HEK293 (cell line): ENCODE data around the gene FGFR2.

Experiments
- CTCF ChIA-PET: fragments of 350-600 bp; formaldehyde crosslinking; extraction: SDS; loops from one replicate; lab custom pipeline; 2021; ENCODE audit warnings: antibody characterized with exemption; lab: Yijun Ruan, JAX
- POLR2A ChIA-PET: fragments of 300-600 bp; formaldehyde crosslinking; extraction: SDS; loops from one replicate; lab custom pipeline; 2020; ENCODE audit warnings: antibody characterized with exemption, inconsistent platforms; lab: Yijun Ruan, JAX
- H3K27ac ChIP-seq: fragments of 200-500 bp; sonication (Bioruptor generic); 2 replicates; pipeline ENCODE4 v1.5.1; 2014; ENCODE audit warnings: low read depth, low read length, control low read depth, inconsistent platforms; ENCODE audit errors: extremely low read depth
- H3K36me3 ChIP-seq, 2 experiments: fragments of 200-500 bp in 1 of 2; sonication (Bioruptor generic) in 1 of 2; 1 replicate in 1 of 2; 2 replicates in 1 of 2; pipeline ENCODE4 v1.5.1; 2014 to 2017; ENCODE audit warnings: inconsistent platforms in 2 of 2, low read length in 2 of 2; ENCODE audit not compliant: control insufficient read depth in 2 of 2, insufficient read depth in 1 of 2
- H3K4me1 ChIP-seq: fragments of 200-500 bp; sonication (Bioruptor generic); 2 replicates; pipeline ENCODE4 v1.5.1; 2014; ENCODE audit warnings: mild to moderate bottlenecking, low read length, inconsistent platforms; ENCODE audit not compliant: control insufficient read depth, insufficient read depth
- H3K4me3 ChIP-seq: 2 replicates; pipeline ENCODE4 v1.5.1; 2011; ENCODE audit warnings: low read depth, mild to moderate bottlenecking, control low read depth, low read length, moderate library complexity
- H3K9me3 ChIP-seq: fragments of 200-500 bp; sonication (Bioruptor generic); 2 replicates; pipeline ENCODE4 v1.5.1; 2014; ENCODE audit warnings: low read depth, low read length, inconsistent platforms; ENCODE audit not compliant: control insufficient read depth, insufficient read depth
- EGR2 ChIP-seq: fragments of 450-650 bp; formaldehyde crosslinking; IDR thresholded peaks from 2 replicates; pipeline ENCODE4 v1.5.1; 2016; ENCODE audit warnings: low read depth, missing biosample characterization, missing genetic modification characterization
- HOXA7 ChIP-seq: sonication (generic); formaldehyde crosslinking; IDR thresholded peaks from 2 replicates; pipeline ENCODE4 v1.8.1; 2022; ENCODE audit warnings: missing genetic modification reagents, borderline replicate concordance
- KLF9 ChIP-seq: fragments of 450-650 bp; formaldehyde crosslinking; IDR thresholded peaks from 2 replicates; pipeline ENCODE4 v1.5.1; 2016; ENCODE audit warnings: missing biosample characterization, missing genetic modification characterization, low read depth
- MEIS1 ChIP-seq: sonication (generic); formaldehyde crosslinking; IDR thresholded peaks from 2 replicates; pipeline ENCODE4 v1.8.1; 2022; ENCODE audit warnings: missing genetic modification reagents, mild to moderate bottlenecking, borderline replicate concordance
- PRDM1 ChIP-seq: fragments of 450-650 bp; formaldehyde crosslinking; IDR thresholded peaks from 2 replicates; pipeline ENCODE4; 2016; ENCODE audit warnings: missing biosample characterization, missing genetic modification characterization
- REPIN1 ChIP-seq: fragments of 450-650 bp; formaldehyde crosslinking; IDR thresholded peaks from 2 replicates; pipeline ENCODE4 v1.5.1; 2017; ENCODE audit warnings: missing biosample characterization, missing genetic modification characterization, low read depth
- SP2 ChIP-seq: fragments of 450-650 bp; formaldehyde crosslinking; IDR thresholded peaks from 2 replicates; pipeline ENCODE4 v1.5.1; 2016; ENCODE audit warnings: missing biosample characterization, missing genetic modification characterization
- ZBTB7A ChIP-seq: fragments of 450-650 bp; formaldehyde crosslinking; IDR thresholded peaks from 2 replicates; pipeline ENCODE4 v1.5.1; 2016; ENCODE audit warnings: low read depth, missing biosample characterization, missing genetic modification characterization
- ZFP3 ChIP-seq: fragments of 450-650 bp; formaldehyde crosslinking; IDR thresholded peaks from 2 replicates; pipeline ENCODE4 v1.5.1; 2016; ENCODE audit warnings: low read depth, missing biosample characterization, missing genetic modification characterization
- ZFP69B ChIP-seq: fragments of 450-650 bp; formaldehyde crosslinking; IDR thresholded peaks from 2 replicates; pipeline ENCODE4 v1.5.1; 2016; ENCODE audit warnings: missing biosample characterization, missing genetic modification characterization
- ZIC2 ChIP-seq: fragments of 450-650 bp; formaldehyde crosslinking; IDR thresholded peaks from 2 replicates; pipeline ENCODE4 v1.5.1; 2016; ENCODE audit warnings: missing biosample characterization, missing genetic modification characterization
- ZNF121 ChIP-seq: fragments of 450-650 bp; formaldehyde crosslinking; IDR thresholded peaks from 2 replicates; pipeline ENCODE4 v1.5.1; 2016; ENCODE audit warnings: missing biosample characterization, missing genetic modification characterization
- ZNF132 ChIP-seq: fragments of 450-650 bp; formaldehyde crosslinking; IDR thresholded peaks from 2 replicates; pipeline ENCODE4 v1.5.1; 2017; ENCODE audit warnings: missing biosample characterization, missing genetic modification characterization, borderline replicate concordance
- ZNF140 ChIP-seq: fragments of 450-650 bp; formaldehyde crosslinking; IDR thresholded peaks from 2 replicates; pipeline ENCODE4 v1.5.1; 2016; ENCODE audit warnings: missing biosample characterization, missing genetic modification characterization
- ZNF211 ChIP-seq: fragments of 450-650 bp; formaldehyde crosslinking; IDR thresholded peaks from 2 replicates; pipeline ENCODE4 v1.5.1; 2016; ENCODE audit warnings: low read depth, missing biosample characterization, missing genetic modification characterization
- ZNF274 ChIP-seq, 2 experiments: fragments of 200-500 bp in 1 of 2; fragments of 450-650 bp in 1 of 2; sonication (Bioruptor generic) in 1 of 2; formaldehyde crosslinking in 1 of 2; IDR thresholded peaks; 2 replicates each; pipeline versions ENCODE4 v1.5.1 to v1.6.1; 2014 to 2016; ENCODE audit warnings: borderline replicate concordance in 1 of 2, inconsistent platforms in 1 of 2, low read length in 1 of 2, missing biosample characterization in 1 of 2, missing genetic modification characterization in 1 of 2
- ZNF354C ChIP-seq: fragments of 450-650 bp; formaldehyde crosslinking; IDR thresholded peaks from 2 replicates; pipeline ENCODE4 v1.5.1; 2016; ENCODE audit warnings: missing biosample characterization, missing genetic modification characterization, low read depth, borderline replicate concordance
- ZNF362 ChIP-seq: fragments of 450-650 bp; formaldehyde crosslinking; IDR thresholded peaks from 2 replicates; pipeline ENCODE4 v1.5.1; 2016; ENCODE audit warnings: missing biosample characterization, missing genetic modification characterization
- ZNF37A ChIP-seq: fragments of 450-650 bp; IDR thresholded peaks from 2 replicates; pipeline ENCODE4 v1.5.1; 2018; ENCODE audit warnings: missing biosample characterization, missing genetic modification characterization
- ZNF426 ChIP-seq: fragments of 450-650 bp; formaldehyde crosslinking; IDR thresholded peaks from 2 replicates; pipeline ENCODE4 v1.5.1; 2017; ENCODE audit warnings: missing biosample characterization, missing genetic modification characterization, mild to moderate bottlenecking, inconsistent platforms, moderate library complexity
- ZNF501 ChIP-seq: fragments of 450-650 bp; formaldehyde crosslinking; IDR thresholded peaks from 2 replicates; pipeline ENCODE4 v1.5.1; 2016; ENCODE audit warnings: missing biosample characterization, missing genetic modification characterization
- ZNF530 ChIP-seq: fragments of 450-650 bp; formaldehyde crosslinking; IDR thresholded peaks from 2 replicates; pipeline ENCODE4 v1.5.1; 2016; ENCODE audit warnings: low read depth, missing biosample characterization, missing genetic modification characterization
- ZNF660 ChIP-seq: fragments of 450-650 bp; IDR thresholded peaks from 2 replicates; pipeline ENCODE4 v1.5.1; 2018; ENCODE audit warnings: missing biosample characterization, mild to moderate bottlenecking, missing genetic modification characterization
- ZNF677 ChIP-seq: fragments of 450-650 bp; IDR thresholded peaks from 2 replicates; pipeline ENCODE4 v1.5.0; 2018; ENCODE audit warnings: missing biosample characterization, mild to moderate bottlenecking, missing genetic modification characterization, moderate library complexity
- ZNF792 ChIP-seq: fragments of 450-650 bp; formaldehyde crosslinking; IDR thresholded peaks from 2 replicates; pipeline ENCODE4 v1.5.1; 2016; ENCODE audit warnings: missing biosample characterization, missing genetic modification characterization
- TF ChIP-seq, protein P1 (sequence below): fragments of 450-650 bp; formaldehyde crosslinking; IDR thresholded peaks from 2 replicates; pipeline ENCODE4 v1.5.1; 2016; ENCODE audit warnings: missing biosample characterization, missing genetic modification characterization
- TF ChIP-seq, protein P2 (sequence below): fragments of 450-650 bp; IDR thresholded peaks from 2 replicates; pipeline ENCODE4 v1.5.1; 2018; ENCODE audit warnings: missing biosample characterization, mild to moderate bottlenecking, missing genetic modification characterization

FGFR2 gene

GRCh38 chr10:121494296-121494695 is 103.9 kb downstream of the FGFR2 start:
- peaks cover 8% of the 10 kb centered on the region for H3K4me1 ChIP-seq
- ChIA-PET CTCF (no interaction called here), POLR2A (no interaction called here)
- TF ChIP-seq PRDM1 (tag by site-specific recombination) (no peak), ZNF362 (tag by site-specific recombination) (no peak), SP2 (tag by site-specific recombination) (no peak), ZNF37A (tag by site-specific recombination) (no peak), EGR2 (tag by site-specific recombination) (peak; percentile 50), ZNF426 (tag by site-specific recombination) (no peak)
- H3K27ac ChIP-seq = no peak overlapping the region
- H3K9me3 ChIP-seq = no peaks in the 10 kb centered on the region
- H3K36me3 ChIP-seq = peaks cover 6 to 52% of the 10 kb centered on the region in 2 experiments
- no peak overlapping the region for H3K4me3 ChIP-seq

DNA sequence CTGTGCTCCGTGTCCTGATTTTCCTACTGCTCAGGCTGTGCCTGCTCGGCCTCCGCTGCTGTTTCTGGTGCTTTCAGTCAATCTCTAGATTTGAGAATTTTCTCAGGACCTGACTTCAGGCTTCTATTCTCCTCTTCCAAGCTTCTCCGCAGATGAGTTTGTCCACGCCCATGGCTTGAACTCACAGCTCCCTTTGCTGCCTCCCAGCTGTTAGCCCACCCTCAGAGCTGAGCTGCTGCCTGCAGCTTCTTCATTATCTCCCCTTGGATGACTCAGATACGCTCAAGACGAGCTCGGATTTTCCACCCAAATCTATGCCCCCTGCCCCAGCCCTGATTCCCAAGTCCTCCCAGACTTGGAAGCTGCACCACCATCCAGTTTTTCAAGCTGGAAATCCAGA is 104.7 kb downstream of the FGFR2 start:
- ChIA-PET CTCF (interaction anchor here (0.6 to 1.0 kb wide), 2 partner anchors 26 to 103 kb away, joined by 3 to 8 read pairs; no protein-coding TSS in a partner anchor), POLR2A (no interaction called here)
- peaks cover 6 to 48% of the 10 kb centered on the region in 2 experiments for H3K36me3 ChIP-seq
- no peak overlapping the region for H3K27ac ChIP-seq
- TF ChIP-seq ZIC2 (tag by site-specific recombination) (0 out of 2 replicates have a peak, but pooled peaks have one; percentile 7), MEIS1 (no peak)
- H3K9me3 ChIP-seq = no peaks in the 10 kb centered on the region
- peaks cover 8% of the 10 kb centered on the region for H3K4me1 ChIP-seq
- H3K4me3 ChIP-seq = no peak overlapping the region

- Histone ChIP-seq H3K36me3 (peaks cover 14 to 52% of the 10 kb centered on the region in 2 experiments), H3K4me3 (no peak overlapping the region), H3K9me3 (no peaks in the 10 kb centered on the region), H3K27ac (no peak overlapping the region), H3K4me1 (no peaks in the 10 kb centered on the region)
- TF ChIP-seq ZBTB7A (tag by site-specific recombination) = no peak
- TF ChIP-seq SP2 (tag by site-specific recombination) = no peak
- no peak for TF ChIP-seq ZNF660 (tag by site-specific recombination)
- no peak for TF ChIP-seq ZNF677 (tag by site-specific recombination)
- TF ChIP-seq, protein P1, sequence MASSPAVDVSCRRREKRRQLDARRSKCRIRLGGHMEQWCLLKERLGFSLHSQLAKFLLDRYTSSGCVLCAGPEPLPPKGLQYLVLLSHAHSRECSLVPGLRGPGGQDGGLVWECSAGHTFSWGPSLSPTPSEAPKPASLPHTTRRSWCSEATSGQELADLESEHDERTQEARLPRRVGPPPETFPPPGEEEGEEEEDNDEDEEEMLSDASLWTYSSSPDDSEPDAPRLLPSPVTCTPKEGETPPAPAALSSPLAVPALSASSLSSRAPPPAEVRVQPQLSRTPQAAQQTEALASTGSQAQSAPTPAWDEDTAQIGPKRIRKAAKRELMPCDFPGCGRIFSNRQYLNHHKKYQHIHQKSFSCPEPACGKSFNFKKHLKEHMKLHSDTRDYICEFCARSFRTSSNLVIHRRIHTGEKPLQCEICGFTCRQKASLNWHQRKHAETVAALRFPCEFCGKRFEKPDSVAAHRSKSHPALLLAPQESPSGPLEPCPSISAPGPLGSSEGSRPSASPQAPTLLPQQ = no peak
- TF ChIP-seq KLF9 = no peak
- no peak for TF ChIP-seq HOXA7 (CRISPR knock-in tag)
- TF ChIP-seq ZNF211 = no peak
- no peak for TF ChIP-seq ZFP3 (tag by site-specific recombination)
- no peak for TF ChIP-seq ZNF792 (tag by site-specific recombination)
- TF ChIP-seq ZNF501 (tag by site-specific recombination) = no peak
- TF ChIP-seq REPIN1 (tag by site-specific recombination) = no peak
- TF ChIP-seq ZNF132 = no peak
- no peak for TF ChIP-seq ZNF274 (IDR thresholded peaks at IDR 0.05; ENCODE audit: low read length)
- TF ChIP-seq ZNF274 (tag by site-specific recombination; IDR thresholded peaks at IDR 0.05; ENCODE audit: borderline replicate concordance) = no peak
- TF ChIP-seq ZNF140 (tag by site-specific recombination) = no peak
- TF ChIP-seq ZFP69B (tag by site-specific recombination) = no peak
- TF ChIP-seq, protein P2, sequence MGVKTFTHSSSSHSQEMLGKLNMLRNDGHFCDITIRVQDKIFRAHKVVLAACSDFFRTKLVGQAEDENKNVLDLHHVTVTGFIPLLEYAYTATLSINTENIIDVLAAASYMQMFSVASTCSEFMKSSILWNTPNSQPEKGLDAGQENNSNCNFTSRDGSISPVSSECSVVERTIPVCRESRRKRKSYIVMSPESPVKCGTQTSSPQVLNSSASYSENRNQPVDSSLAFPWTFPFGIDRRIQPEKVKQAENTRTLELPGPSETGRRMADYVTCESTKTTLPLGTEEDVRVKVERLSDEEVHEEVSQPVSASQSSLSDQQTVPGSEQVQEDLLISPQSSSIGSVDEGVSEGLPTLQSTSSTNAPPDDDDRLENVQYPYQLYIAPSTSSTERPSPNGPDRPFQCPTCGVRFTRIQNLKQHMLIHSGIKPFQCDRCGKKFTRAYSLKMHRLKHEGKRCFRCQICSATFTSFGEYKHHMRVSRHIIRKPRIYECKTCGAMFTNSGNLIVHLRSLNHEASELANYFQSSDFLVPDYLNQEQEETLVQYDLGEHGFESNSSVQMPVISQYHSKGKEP (tag by site-specific recombination) = no peak
- no peak for TF ChIP-seq ZNF121
- no peak for TF ChIP-seq ZNF530
- TF ChIP-seq ZNF354C = no peak
- CTCF ChIA-PET = interaction anchor here (0.9 to 1.0 kb wide), 2 partner anchors 8 to 12 kb away, joined by 3 read pairs; no protein-coding TSS in a partner anchor
- POLR2A ChIA-PET = interaction anchor here (0.7 kb wide), 1 partner anchor 36 kb away, joined by 4 read pairs; no protein-coding TSS in a partner anchor
Measured at GRCh38 chr10:121490871-121491519, 107.2 kb downstream of the FGFR2 start.
